Aorta (tissue), 5 donors: Measurements from ENCODE around the gene SP140. TPM values are rescaled to one million over a fixed set of nuclear protein-coding genes. Genes with fewer than 3 reads are reported as not detected.
A peak's percentile ranks its signal among the peaks of the same experiment; 100 is the strongest.

ENCODE experiments used
- ATAC-seq: fragments of 200-7000 bp; cut with Tn5 transposase; one replicate; pipeline ENCODE4 v1.9.1; 2022; ENCODE audit warnings: moderate library complexity; ENCODE audit not compliant: low FRiP score
- DNase-seq, 2 donors: peaks; one replicate each; pipeline ENCODE4 v3.0.0-alpha.2; 2020
- H3K27ac ChIP-seq, 2 donors: one replicate each; pipeline ENCODE4 v1.5.1; 2013; ENCODE audit warnings: low read length in 2 of 2, mild to moderate bottlenecking in 2 of 2, moderate library complexity in 2 of 2, control low read depth in 1 of 2, inconsistent platforms in 1 of 2, low read depth in 1 of 2
- H3K27me3 ChIP-seq, 2 donors: one replicate each; pipeline ENCODE4 v1.6.1; 2013; ENCODE audit warnings: control low read depth in 1 of 2, low read length in 1 of 2, mild to moderate bottlenecking in 1 of 2, moderate library complexity in 1 of 2; ENCODE audit not compliant: insufficient read depth in 2 of 2, control insufficient read depth in 1 of 2
- H3K36me3 ChIP-seq, 2 donors: one replicate each; pipeline ENCODE4 v1.6.1; 2013; ENCODE audit warnings: control low read depth in 1 of 2, low read length in 1 of 2, mild to moderate bottlenecking in 1 of 2; ENCODE audit not compliant: insufficient read depth in 2 of 2, control insufficient read depth in 1 of 2
- H3K4me1 ChIP-seq, 2 donors: one replicate each; pipeline ENCODE4 v1.6.1; 2013; ENCODE audit warnings: low read length in 2 of 2, control low read depth in 1 of 2, mild to moderate bottlenecking in 1 of 2, moderate library complexity in 1 of 2; ENCODE audit not compliant: insufficient read depth in 2 of 2, control insufficient read depth in 1 of 2
- H3K4me3 ChIP-seq, 2 donors: one replicate each; pipeline ENCODE4 v1.5.1; 2013; ENCODE audit warnings: low read length in 2 of 2, control low read depth in 1 of 2, mild to moderate bottlenecking in 1 of 2
- H3K9me3 ChIP-seq: one replicate; pipeline ENCODE4 v1.6.1; 2013; ENCODE audit warnings: mild to moderate bottlenecking, low read length; ENCODE audit not compliant: control insufficient read depth
- whole genome bisulfite sequencing, 2 donors: extraction: QIAGEN DNeasy Blood & Tissue Kit; methylation state at CpG; one replicate each; pipeline ENCODE4 v1.1.7; 2013; 5-methylcytosine and 5-hydroxymethylcytosine counted together
- intact Hi-C, 2 donors: fragments of 100-400 bp; cut with DNase I; formaldehyde crosslinking; loops; one replicate each; pipeline versions ENCODE4 v1.14.2 to v1.15.0; 2022
- long read RNA-seq, 2 donors: library from polyadenylated mRNA; unstranded; transcript quantifications; one replicate each; pipeline ENCODE4 v2.0.0, GENCODE V29; 2020 to 2021
- polyA plus RNA-seq, 2 donors: library from polyadenylated mRNA; stranded (reverse); fragments of 200-250 nt; gene quantifications; one replicate each; pipeline ENCODE4 v1.2.3, GENCODE V29; 2013
- total RNA-seq, 2 donors: library from RNA; stranded (reverse); fragmentation: NEBNext Ultra II Directional; extraction: Animal tissue kit (Norgen Biotek cat#: 25700); gene quantifications; one replicate each; pipeline ENCODE4 v1.2.1, GENCODE V29; 2021
- donor health status: healthy with polysubstance abuse.
- donor health status: Bipolar disorder and iron deficiency.
- donor health status: DM: no; HTN: no; CAD: no.
- donor health status: DM: no; HTN: no; CAD: no.
- donor health status: DM: yes; HTN: yes; CAD: no.

The SP140 gene
- 1 to 10 TPM; 2.7 to 4.1 TPM for total RNA-seq
- polyA plus RNA-seq: under 1 TPM; 0.13 to 0.15 TPM
- long read RNA-seq, donor 1, partial matches to known transcripts: 0 of 5 reads
- long read RNA-seq, donor 1, other reads (novel, unspliced or antisense): 4 of 5 reads
- long read RNA-seq, donor 2, partial matches to known transcripts: 1 of 1 reads
- long read RNA-seq, donor 2, other reads (novel, unspliced or antisense): 0 of 1 reads

- Histone ChIP-seq H3K27me3 (no peaks in the 10 kb centered on the region), H3K4me3 (no peak within 1 kb of the TSS), H3K27ac (no peak within 1 kb of the TSS), H3K9me3 (no peaks in the 10 kb centered on the region), H3K36me3 (no peaks in the 10 kb centered on the region), H3K4me1 (no peaks in the 10 kb centered on the region)
- peak in 1 of 2 donors; percentile 79 for DNase-seq
- 78 to 83% methylated on average over 8 of the region's 8 CpGs for WGBS, 2 donors
- ATAC-seq: peak; percentile 67
- intact Hi-C loops: no loop called here
Observed at GRCh38 chr2:230225486-230225885, at the start of gene SP140. TSS of gene SP140 (plus strand) at chr2:230225736. CDS start at chr2:230225845, 109 bp downstream.

GRCh38 chr2:230176996-230177395, 48.5 kb upstream of the SP140 start:
- DNase-seq (no peak), ATAC-seq (no peak)
- no peaks in the 10 kb centered on the region for H3K27me3 ChIP-seq
- no peak overlapping the region for H3K27ac ChIP-seq
- H3K36me3 ChIP-seq: peaks cover 6 to 14% of the 10 kb centered on the region in 2 donors
- H3K9me3 ChIP-seq: no peaks in the 10 kb centered on the region
- intact Hi-C loops: no loop called here
- 76 to 80% methylated on average over 3 of the region's 3 CpGs for WGBS, 2 donors
- no peaks in the 10 kb centered on the region for H3K4me1 ChIP-seq
- H3K4me3 ChIP-seq: no peak overlapping the region

- Histone ChIP-seq H3K36me3 (peaks cover 8 to 11% of the 10 kb centered on the region in 2 donors), H3K27ac (no peak overlapping the region), H3K27me3 (no peaks in the 10 kb centered on the region), H3K4me1 (no peaks in the 10 kb centered on the region), H3K4me3 (no peak overlapping the region), H3K9me3 (no peaks in the 10 kb centered on the region)
- WGBS, 2 donors: 82 to 84% methylated on average over 7 of the region's 7 CpGs
- DNase-seq: no peak
- ATAC-seq: no peak
- intact Hi-C loops: no loop called here
Observed at GRCh38 chr2:230178546-230179485, 46.7 kb upstream of the SP140 start.

- no peak overlapping the region for H3K4me3 ChIP-seq
- H3K27me3 ChIP-seq: no peaks in the 10 kb centered on the region
- H3K36me3 ChIP-seq: peaks cover 7 to 8% of the 10 kb centered on the region in 2 donors
- H3K9me3 ChIP-seq: no peaks in the 10 kb centered on the region
- H3K4me1 ChIP-seq: no peaks in the 10 kb centered on the region
- intact Hi-C loops: no loop called here
- H3K27ac ChIP-seq: no peak overlapping the region
- WGBS, 2 donors: 85 to 88% methylated on average over 7 of the region's 7 CpGs
- DNase-seq (no peak), ATAC-seq (no peak)
Observed at GRCh38 chr2:230179907-230180306, 45.6 kb upstream of the SP140 start.

GRCh38 chr2:230181195-230181594, 44.3 kb upstream of the SP140 start:
- 79 to 96% methylated on average over 2 of the region's 2 CpGs for WGBS, 2 donors
- H3K27ac ChIP-seq: no peak overlapping the region
- ATAC-seq: no peak

GRCh38 chr2:230184727-230185578, 40.6 kb upstream of the SP140 start:
- intact Hi-C loops: no loop called here
- no peaks in the 10 kb centered on the region for H3K27me3 ChIP-seq
- DNase-seq (no peak), ATAC-seq (no peak)
- WGBS, 2 donors: 61 to 65% methylated on average over 10 of the region's 10 CpGs
- H3K36me3 ChIP-seq: peaks cover under 1 to 5% of the 10 kb centered on the region in 2 donors
- no peak overlapping the region for H3K27ac ChIP-seq
- no peak overlapping the region for H3K4me3 ChIP-seq
- H3K9me3 ChIP-seq: no peaks in the 10 kb centered on the region
- no peaks in the 10 kb centered on the region for H3K4me1 ChIP-seq

More at GRCh38 chr2:230181195-230181594, 44.3 kb upstream of the SP140 start:
- Histone ChIP-seq H3K9me3 (no peaks in the 10 kb centered on the region), H3K4me3 (no peak overlapping the region), H3K27me3 (no peaks in the 10 kb centered on the region), H3K36me3 (peaks cover 7 to 8% of the 10 kb centered on the region in 2 donors), H3K4me1 (no peaks in the 10 kb centered on the region)
- intact Hi-C loops: no loop called here
- no peak for DNase-seq

- Histone ChIP-seq H3K9me3 (peaks cover 5% of the 10 kb centered on the region), H3K4me1 (no peaks in the 10 kb centered on the region), H3K27ac (no peak overlapping the region), H3K4me3 (no peak overlapping the region), H3K36me3 (peaks cover 14 to 17% of the 10 kb centered on the region in 2 donors), H3K27me3 (no peaks in the 10 kb centered on the region)
- intact Hi-C loops: no loop called here
- ATAC-seq (no peak), DNase-seq (no peak)
- WGBS, 2 donors: 93 to 94% methylated on average over 10 of the region's 10 CpGs
Observed at GRCh38 chr2:230202430-230203109, 23.0 kb upstream of the SP140 start.

GRCh38 chr2:230203110-230203676, 22.3 kb upstream of the SP140 start:
- H3K4me3 ChIP-seq: no peak overlapping the region
- H3K36me3 ChIP-seq: peaks cover 16% of the 10 kb centered on the region in 2 donors
- 96% methylated on average over 15 of the region's 15 CpGs for WGBS, 2 donors
- H3K9me3 ChIP-seq: peaks cover 2% of the 10 kb centered on the region
- no peak overlapping the region for H3K27ac ChIP-seq
- DNase-seq: no peak
- no peak for ATAC-seq
- intact Hi-C loops: no loop called here
- no peaks in the 10 kb centered on the region for H3K27me3 ChIP-seq
- no peaks in the 10 kb centered on the region for H3K4me1 ChIP-seq
